Measurements from ENCODE around the gene LPCAT1.
"Not testable (repeated sequence)": the region's sequence is repeated elsewhere in the genome, so short reads cannot be mapped to it uniquely, and the experiment has no call there.

The LPCAT1 gene

GRCh38 chr5:1521671-1522600, 1.8 kb downstream of the LPCAT1 start:
- no peak for DNase-seq

GRCh38 chr5:1520791-1521453, 2.8 kb downstream of the LPCAT1 start:
- no peak for DNase-seq

- no peak for DNase-seq
Measured at GRCh38 chr5:1519631-1520210, 4.0 kb downstream of the LPCAT1 start.

GRCh38 chr5:1517838-1518237, 5.9 kb downstream of the LPCAT1 start:
- peak; percentile 39 for DNase-seq

- no peak for DNase-seq
Measured at GRCh38 chr5:1516615-1517601, 6.9 kb downstream of the LPCAT1 start.

- no peak for DNase-seq
Measured at GRCh38 chr5:1515921-1516571, 7.7 kb downstream of the LPCAT1 start.

GRCh38 chr5:1515311-1515920, 8.3 kb downstream of the LPCAT1 start:
- DNase-seq, result no peak

- DNase-seq, result not testable (repeated sequence)
Measured at GRCh38 chr5:1514819-1515310, 8.9 kb downstream of the LPCAT1 start.

- DNase-seq, result no peak
Measured at GRCh38 chr5:1514027-1514818, 9.5 kb downstream of the LPCAT1 start.

GRCh38 chr5:1513326-1514026, 10.3 kb downstream of the LPCAT1 start:
- DNase-seq, result no peak

- no peak for DNase-seq
Measured at GRCh38 chr5:1512541-1513291, 11.0 kb downstream of the LPCAT1 start.

GRCh38 chr5:1511651-1512540, 11.9 kb downstream of the LPCAT1 start:
- DNase-seq, result peak; percentile 38

- DNase-seq, result no peak
Measured at GRCh38 chr5:1511048-1511447, 12.7 kb downstream of the LPCAT1 start.

GRCh38 chr5:1510631-1511030, 13.1 kb downstream of the LPCAT1 start:
- no peak for DNase-seq

GRCh38 chr5:1510151-1510561, 13.6 kb downstream of the LPCAT1 start:
- DNase-seq, result no peak

GRCh38 chr5:1509346-1510085, 14.2 kb downstream of the LPCAT1 start:
- no peak for DNase-seq

- DNase-seq, result no peak
Measured at GRCh38 chr5:1508659-1509290, 15.0 kb downstream of the LPCAT1 start.

All from MV-4-11 (cell line).